GM19372 (cell line): ENCODE data around the gene PCK2.
A peak's percentile ranks its signal among the peaks of the same experiment; 100 is the strongest.

Experiments
- ATAC-seq: cut with Tn5 transposase; IDR thresholded peaks from one replicate; pipeline ENCODE4 v1.9.1; 2021; ENCODE audit warnings: mild to moderate bottlenecking, low read depth, moderate library complexity; ENCODE audit not compliant: unreplicated experiment

PCK2 gene

GRCh38 chr14:24074625-24075484, 19.3 kb upstream of the PCK2 start:
- no peak for ATAC-seq

DNA sequence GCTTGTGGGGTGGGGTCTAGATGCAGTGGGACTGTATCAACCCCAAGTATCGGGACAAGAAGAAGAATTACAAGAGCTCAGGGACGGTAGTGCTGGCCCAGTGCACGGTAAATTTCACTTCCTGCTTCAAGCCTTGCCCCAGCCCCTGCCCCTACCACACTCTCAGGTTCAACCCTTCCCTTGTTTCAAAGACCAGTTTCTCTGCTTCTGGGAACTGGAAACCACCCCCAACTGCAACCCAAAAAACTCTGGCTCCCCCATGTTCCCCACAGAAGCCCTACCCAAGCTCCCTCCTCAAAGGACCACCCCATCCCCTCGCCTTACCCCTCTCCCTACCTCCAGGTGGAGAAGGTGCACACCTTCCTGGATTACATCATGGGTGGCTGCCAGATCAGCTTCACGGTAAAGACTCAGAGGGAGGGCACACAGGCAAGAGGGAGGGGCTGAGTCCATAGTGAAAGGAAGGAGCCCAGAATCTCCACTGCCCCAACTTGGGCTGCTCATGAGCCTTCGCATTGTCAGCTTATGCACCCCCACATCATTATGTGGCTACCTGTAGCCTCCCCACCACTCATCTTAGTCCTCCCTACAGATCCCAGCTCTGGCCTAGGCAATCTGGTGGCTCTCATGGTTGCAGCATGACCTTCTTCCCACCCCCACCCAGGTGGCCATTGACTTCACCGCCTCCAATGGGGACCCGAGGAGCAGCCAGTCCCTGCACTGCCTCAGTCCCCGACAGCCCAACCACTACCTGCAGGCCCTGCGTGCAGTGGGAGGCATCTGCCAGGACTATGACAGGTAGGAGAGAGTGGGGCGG, 18.4 kb upstream of the PCK2 start:
- ATAC-seq = no peak

GRCh38 chr14:24076302-24076601, 17.9 kb upstream of the PCK2 start:
- ATAC-seq = no peak

GRCh38 chr14:24077086-24077485, 17.0 kb upstream of the PCK2 start:
- no peak for ATAC-seq

DNA sequence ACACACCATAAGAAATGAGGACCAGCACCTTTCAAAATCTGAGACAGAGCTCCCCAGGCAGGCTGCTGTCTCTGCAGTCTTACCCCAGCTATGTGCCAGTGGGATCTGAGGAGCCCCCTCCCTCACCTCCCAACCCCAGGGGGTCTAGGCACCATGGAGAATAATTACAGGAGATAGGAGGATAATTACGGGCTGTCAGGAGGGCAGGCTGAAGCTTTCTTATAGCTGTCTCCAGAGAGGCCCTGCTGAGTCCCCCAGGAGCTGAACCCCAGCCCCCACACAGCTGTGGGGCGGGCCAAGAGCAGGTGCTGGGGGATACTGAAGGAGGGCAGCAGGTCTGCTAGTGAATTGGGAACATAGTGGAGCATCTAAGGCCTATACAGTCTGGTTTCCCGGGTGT, 16.0 kb upstream of the PCK2 start:
- no peak for ATAC-seq

DNA sequence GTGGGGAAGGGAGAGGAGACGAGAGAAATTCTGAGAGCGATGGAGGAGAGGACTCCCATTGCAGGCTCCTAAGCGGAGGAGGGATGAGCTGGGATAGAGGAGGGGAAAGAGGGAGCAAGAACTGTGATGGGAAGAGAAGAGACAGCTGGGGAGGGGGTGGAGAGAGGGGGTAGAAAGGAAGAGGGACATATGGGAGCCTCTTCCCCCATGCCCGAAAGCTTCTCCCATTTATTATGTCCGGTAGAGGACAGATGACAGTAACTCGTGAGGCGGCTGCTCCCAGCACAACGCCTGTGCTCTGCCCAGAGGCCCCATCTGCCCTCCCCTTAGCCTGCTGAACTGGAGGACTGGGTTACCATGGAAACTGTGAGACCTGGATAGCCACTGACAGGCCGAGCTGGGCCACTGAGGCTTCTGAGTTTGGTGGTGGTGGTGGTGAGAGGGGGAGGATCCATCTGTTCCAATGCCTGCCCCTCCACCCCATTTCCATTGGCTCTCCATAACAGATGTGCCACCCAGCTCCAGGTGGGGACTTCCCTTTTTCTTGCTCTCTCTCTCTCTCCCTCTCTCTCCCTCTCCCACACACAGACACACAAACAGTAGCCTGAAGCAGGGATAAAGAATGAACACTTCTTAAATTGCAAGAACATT, 14.5 kb upstream of the PCK2 start:
- ATAC-seq = no peak

GRCh38 chr14:24080142-24080530, 14.0 kb upstream of the PCK2 start:
- no peak for ATAC-seq

GRCh38 chr14:24080888-24081738, 13.0 kb upstream of the PCK2 start:
- peak; percentile 86 for ATAC-seq

DNA sequence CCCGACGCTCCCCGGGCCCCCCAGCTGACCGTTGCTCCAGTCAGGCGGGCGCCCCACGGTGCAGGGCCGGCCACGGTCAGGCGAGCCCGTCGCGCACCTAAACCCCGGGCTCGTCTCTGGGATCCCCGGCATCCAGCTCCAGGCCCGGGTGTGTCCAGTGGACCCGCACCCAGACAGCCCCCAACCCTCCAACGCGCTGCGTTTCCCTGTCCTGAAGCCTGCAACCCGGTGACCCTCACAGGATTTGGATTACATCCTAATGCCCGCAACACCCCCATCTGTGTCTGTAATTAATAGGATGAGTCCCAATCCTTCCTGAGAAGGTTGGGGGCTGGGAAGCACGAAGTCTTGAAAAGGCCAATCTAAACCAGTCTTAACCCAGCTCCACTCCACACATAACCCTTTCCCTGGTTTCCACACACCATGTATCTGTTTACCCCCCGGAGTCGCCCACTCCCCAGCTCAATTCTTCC, 12.3 kb upstream of the PCK2 start:
- no peak for ATAC-seq

DNA sequence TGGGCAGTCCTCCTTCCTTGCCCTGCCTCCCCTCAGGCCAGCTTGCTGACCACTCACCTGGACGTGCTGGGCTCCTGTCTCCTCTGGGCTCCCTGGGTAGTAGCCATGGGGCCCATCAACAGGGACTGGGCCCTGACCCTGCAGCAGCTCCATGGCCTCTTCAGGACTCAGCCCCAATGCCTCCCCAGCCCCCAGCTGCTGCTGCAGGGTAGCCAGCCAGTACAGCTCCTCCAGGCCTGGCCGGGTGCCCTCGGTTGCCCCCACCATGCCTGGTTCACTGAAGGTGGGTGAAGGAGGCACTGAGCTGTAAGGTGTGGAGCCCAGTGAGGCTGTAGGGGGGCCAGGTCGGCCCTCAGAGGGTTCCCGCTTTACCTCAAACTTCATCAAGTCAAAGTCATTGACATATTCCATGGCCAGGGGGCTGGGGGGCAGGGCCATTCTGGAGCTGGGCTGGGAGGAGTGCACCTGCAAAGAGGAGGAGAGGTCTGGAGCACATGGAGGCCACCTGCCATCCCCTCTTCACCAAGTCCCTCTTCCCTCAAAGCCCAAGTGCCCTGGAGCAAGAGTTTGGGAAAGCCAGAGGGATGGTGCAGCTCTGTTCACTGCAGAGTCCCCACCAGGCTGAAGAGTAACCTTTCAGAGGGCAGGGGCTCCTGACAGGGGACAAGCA, 11.6 kb upstream of the PCK2 start:
- no peak for ATAC-seq

DNA sequence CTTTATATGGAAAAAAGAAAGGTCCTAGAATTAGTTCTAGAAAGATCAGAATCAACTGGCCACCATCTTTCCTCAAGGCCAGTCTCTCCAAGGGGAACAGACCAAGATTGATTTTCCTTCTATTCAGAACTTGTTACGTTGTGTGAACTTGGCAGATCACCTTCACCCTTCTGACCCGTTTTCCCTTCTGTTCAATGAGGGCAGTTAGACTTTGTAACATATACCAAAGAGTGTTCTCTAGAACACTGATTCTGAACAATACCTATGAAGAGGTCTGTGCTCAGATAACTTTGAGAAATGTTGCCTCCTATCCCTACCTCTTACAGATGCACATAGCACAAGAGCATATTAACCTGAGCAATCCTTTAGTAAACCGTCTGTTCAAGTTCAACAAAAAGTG, 10.6 kb upstream of the PCK2 start:
- ATAC-seq = no peak

- no peak for ATAC-seq
These were observed 9.7 kb upstream of the PCK2 start for GRCh38 chr14:24084440-24084839.

DNA sequence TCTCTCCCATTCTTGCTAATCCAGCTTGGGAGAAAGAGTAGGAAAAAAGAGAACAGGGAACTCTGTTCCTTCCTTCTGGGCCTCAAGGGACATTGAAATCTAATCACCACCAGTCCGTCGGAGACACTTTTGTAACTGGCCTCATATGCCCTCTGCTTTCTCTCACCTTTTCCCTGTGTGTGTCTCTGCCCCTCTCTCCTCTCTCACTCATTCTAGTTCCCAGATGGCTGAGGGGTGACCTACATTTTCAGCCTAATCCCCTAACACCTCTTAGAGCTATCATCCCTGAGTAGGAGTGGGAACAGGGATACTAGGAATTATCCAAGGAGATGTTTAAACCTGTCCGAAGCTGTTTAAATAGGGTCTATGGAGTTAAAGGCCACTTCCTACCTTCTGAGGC, 8.9 kb upstream of the PCK2 start:
- ATAC-seq = no peak

GRCh38 chr14:24086193-24086955, 7.7 kb upstream of the PCK2 start:
- ATAC-seq = no peak

DNA sequence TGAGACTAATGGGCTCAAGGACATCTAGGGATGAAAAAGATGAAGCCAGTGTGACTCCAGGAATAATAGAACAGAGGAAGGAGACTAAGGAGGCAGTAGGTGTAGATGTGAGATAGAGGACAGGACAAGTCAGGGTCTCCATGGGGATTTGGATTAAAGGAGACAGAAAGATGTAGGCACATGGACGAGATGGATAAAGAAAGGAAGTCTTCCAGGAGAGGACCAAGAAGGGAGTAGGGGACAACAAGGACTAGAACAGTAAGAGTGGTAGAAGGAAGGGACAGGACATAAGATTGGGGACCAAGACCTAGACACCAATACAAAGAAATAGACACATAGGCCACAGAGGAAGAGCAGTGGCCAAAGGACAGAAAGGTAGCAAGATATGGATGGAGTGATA, 7.1 kb upstream of the PCK2 start:
- no peak for ATAC-seq

- no peak for ATAC-seq
These were observed 6.0 kb upstream of the PCK2 start for GRCh38 chr14:24088095-24088494.

DNA sequence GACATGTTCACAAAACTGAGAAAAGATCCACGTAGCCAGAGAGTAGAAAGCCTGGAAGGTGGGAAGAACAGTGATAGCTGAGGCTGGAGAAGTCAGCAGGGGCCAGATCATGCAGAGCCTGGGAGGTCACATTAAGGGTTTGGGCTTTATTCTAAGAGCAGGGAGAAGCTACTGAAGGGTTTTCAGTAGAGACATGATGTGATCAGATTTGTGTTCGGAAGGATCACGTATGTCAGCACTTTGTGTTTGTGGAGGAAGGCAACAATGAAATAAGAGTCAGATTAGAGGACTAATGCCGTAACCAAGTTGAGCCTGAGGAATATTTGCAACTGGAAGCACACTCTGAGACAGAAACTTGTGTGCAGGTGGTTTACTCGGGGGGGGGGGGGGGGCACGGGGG, 4.2 kb upstream of the PCK2 start:
- ATAC-seq = no peak

GRCh38 chr14:24092110-24092504, 2.0 kb upstream of the PCK2 start:
- ATAC-seq = no peak

GRCh38 chr14:24092505-24093206, 1.5 kb upstream of the PCK2 start:
- no peak for ATAC-seq
